AG09319 (cell line): ENCODE results near the gene HHATL.

Source experiments
- DNase-seq: peaks from one replicate; pipeline ENCODE4 v3.0.0-alpha.2; 2010; ENCODE audit warnings: low read depth; ENCODE audit errors: extremely low read depth
- CTCF ChIP-seq: IDR thresholded peaks from 2 replicates; pipeline ENCODE4 v1.5.1; 2011; ENCODE audit warnings: low read depth, mild to moderate bottlenecking, inconsistent platforms, low read length, moderate library complexity

HHATL gene

GRCh38 chr3:42665050-42665878 is 37.3 kb downstream of the HHATL start:
- no peak for TF ChIP-seq CTCF

GRCh38 chr3:42664438-42664803 is 38.2 kb downstream of the HHATL start:
- DNase-seq, result no peak
- TF ChIP-seq CTCF, result no peak

More at GRCh38 chr3:42665050-42665878, 37.3 kb downstream of the HHATL start:
- no peak for DNase-seq

- TF ChIP-seq CTCF, result no peak
- no peak for DNase-seq
These were observed 38.8 kb downstream of the HHATL start for GRCh38 chr3:42663581-42664437.

GRCh38 chr3:42662813-42663535 is 39.6 kb downstream of the HHATL start:
- no peak for TF ChIP-seq CTCF
- DNase-seq, result no peak

- DNase-seq, result no peak
- no peak for TF ChIP-seq CTCF
These were observed 40.4 kb downstream of the HHATL start for GRCh38 chr3:42662037-42662812.

GRCh38 chr3:42661593-42662022 is 41.0 kb downstream of the HHATL start:
- no peak for DNase-seq

More at GRCh38 chr3:42661593-42662022, 41.0 kb downstream of the HHATL start:
- TF ChIP-seq CTCF, result no peak
